Posterior cingulate gyrus (tissue), 11 donors: ENCODE results near the gene SPAM1.
"Not testable (repeated sequence)": the region's sequence is repeated elsewhere in the genome, so short reads cannot be mapped to it uniquely, and the experiment has no call there.

Experiments
- DNase-seq, 10 donors: peaks; one replicate each; pipeline versions ENCODE4 v3.0.0 to v3.0.0-alpha.2; 2020 to 2021; ENCODE audit warnings: mixed read lengths in 3 of 10
- intact Hi-C: fragments of 100-400 bp; cut with DNase I; formaldehyde crosslinking; loops from one replicate; pipeline ENCODE4 v1.15.1; 2023

The SPAM1 gene

DNA sequence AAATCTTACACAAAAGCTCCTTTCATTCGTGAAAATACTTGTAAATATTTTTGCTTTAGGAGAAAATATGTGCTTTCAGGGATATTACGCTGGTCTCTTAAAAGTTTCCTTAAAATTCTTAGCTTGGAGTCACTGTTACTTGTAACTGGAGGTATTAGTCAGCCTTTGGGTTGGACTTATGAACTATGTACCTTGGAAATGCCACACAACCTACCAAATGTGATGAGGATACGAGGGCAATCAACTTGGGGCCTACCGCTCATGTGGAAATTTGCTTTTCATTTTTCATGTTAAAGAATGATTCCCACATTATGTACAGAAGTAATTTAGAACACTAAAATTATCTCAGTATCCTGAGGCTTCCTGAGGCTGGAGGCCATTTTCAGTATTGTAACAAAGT, 23.1 kb downstream of the SPAM1 start:
- DNase-seq: no peak
- intact Hi-C loops: no loop called here

DNA sequence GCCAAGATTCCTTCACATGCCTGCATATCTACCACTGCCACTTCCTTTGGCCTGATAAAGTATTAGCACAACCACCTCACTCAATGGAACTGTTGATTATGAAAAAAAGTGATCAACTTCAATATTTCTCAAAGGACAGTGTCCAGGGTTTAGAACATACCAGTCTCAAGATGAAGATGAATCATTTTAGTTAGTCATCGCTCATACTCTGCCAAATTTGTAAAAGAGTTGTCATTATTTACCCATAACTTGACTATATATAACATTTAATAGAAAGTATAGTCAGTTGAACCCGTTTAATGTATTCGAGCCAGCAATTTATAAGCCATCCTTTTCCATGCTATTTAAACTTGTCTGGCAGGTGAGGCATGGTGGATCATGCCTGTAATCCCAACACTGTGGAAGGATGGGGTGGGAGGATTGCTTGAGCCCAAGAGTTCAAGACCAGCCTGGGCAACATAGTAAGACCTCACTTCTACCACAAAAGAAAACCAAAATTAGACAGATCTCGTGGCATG, 33.2 kb downstream of the SPAM1 start:
- intact Hi-C loops: no loop called here

DNA sequence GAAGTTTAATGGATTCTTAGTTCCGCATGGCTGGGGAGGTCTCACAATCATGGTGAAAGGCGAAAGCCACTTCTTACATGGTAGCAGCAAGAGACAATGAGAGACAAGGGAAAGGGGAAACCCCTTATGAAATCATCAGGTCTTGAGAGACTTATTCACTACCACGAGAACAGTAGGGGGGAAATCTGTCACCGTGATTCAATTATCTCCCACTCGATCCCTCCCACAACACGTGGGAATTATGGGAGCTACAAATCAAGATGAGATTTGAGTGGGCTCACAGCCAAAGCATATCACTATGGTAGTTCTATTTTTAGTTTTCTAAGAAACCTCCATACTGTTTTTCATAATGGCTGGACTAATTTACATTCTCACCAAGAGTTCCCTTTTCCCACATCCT, 36.7 kb downstream of the SPAM1 start:
- DNase-seq: no peak
- intact Hi-C loops: no loop called here

More for the DNA sequence above, 33.2 kb downstream of the SPAM1 start:
- no peak for DNase-seq

DNA sequence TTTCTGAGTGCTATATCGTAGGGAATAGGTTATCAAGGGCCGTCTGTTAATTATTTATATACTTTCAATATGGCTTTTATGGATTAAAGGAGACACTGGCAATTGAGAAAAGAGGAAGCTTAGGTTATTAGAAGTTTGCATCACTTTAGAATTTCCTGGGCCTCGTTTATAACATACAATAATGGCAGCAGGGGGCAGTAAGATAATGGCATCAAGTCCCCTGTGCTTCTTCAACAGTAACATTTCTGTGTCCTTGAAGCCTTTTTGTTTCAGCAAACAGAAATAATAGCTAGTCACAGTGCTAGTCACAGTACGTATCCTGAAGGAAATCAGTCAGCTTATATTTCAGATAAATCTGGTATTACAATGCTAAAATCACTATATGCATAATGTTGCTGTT, 41.9 kb downstream of the SPAM1 start:
- DNase-seq: peak in 1 of 10 donors; percentile 47
- intact Hi-C loops: loop anchor here (1.0 to 2.0 kb wide), 2 partner anchors 139 to 186 kb away; no protein-coding TSS in a partner anchor

DNA sequence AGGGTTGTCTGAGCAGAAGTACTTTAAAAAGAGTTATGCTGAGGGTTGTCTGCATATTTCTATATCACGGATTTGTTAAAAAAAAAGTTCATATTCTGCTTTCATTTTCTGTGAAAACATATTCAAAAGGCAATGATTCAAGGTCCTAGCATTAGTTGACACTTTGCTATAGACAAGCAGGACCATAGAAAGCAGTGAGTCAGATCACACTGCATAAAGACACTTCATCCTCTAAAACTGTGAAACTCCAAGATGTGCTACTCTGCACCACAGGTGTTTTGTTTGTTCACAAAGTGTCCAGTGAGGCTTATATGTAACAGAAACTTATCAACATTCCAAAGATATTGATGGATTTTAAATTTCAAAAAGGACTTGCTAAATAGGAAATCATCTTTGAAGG, 47.0 kb downstream of the SPAM1 start:
- intact Hi-C loops: no loop called here
- no peak for DNase-seq

- DNase-seq: no peak
- intact Hi-C loops: no loop called here
These were observed 47.8 kb downstream of the SPAM1 start for GRCh38 chr7:123972831-123973230.

- intact Hi-C loops: no loop called here
- DNase-seq: peak in 1 of 10 donors; percentile 27
These were observed 49.4 kb downstream of the SPAM1 start for GRCh38 chr7:123974326-123974908.

DNA sequence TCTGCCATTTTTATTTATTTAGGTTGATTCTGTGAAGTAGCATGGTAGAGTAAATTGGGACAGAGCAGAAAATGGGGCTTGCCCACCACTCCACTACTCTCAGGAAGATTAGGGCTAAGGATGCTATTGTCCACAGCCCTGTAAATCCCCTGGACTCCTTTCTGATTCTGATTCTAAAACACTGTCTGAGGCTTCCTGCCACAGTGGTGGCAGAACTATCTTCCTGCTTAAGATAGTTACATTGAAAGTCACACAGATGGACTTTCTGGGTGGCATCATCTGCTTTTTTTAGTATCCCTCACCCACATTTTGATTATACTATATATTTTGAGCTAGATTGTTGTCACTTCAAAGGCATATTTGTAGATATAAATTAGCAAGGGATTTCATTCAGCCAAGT, 50.0 kb downstream of the SPAM1 start:
- no peak for DNase-seq
- intact Hi-C loops: no loop called here

GRCh38 chr7:123977081-123977480, 52.0 kb downstream of the SPAM1 start:
- no peak for DNase-seq
- intact Hi-C loops: no loop called here

GRCh38 chr7:123979876-123980275, 54.8 kb downstream of the SPAM1 start:
- intact Hi-C loops: no loop called here
- DNase-seq: no peak

- no peak for DNase-seq
- intact Hi-C loops: no loop called here
These were observed 62.4 kb downstream of the SPAM1 start for GRCh38 chr7:123987445-123987844.

DNA sequence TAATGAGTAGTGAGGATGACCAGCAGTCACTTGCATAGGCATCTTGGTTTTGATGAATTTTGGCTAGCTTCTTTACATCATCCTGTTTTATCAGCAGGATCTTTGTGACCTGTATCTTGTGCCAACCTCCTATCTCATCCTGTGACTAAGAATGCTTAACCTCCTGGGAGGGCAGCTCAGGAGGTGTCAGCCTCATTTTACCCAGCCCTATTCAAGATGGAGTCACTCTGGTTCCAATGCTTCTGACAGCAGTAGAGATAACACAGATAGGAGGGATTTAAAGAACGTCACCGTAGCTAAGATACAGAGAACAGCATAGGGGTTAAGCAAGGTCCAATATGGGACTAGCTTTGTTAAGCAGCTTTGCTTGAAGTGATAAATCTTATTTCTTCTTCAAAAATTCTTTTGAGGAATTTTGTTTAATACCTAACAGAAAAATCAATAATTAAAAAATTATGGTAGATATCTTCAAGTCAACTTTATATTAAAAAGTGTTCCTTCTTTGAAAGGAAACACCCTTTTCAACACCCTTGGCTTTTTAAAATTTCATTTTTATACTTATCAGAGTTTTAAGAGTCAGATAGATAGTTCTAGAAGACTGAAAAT, 68.0 kb downstream of the SPAM1 start:
- intact Hi-C loops: no loop called here
- DNase-seq: no peak

DNA sequence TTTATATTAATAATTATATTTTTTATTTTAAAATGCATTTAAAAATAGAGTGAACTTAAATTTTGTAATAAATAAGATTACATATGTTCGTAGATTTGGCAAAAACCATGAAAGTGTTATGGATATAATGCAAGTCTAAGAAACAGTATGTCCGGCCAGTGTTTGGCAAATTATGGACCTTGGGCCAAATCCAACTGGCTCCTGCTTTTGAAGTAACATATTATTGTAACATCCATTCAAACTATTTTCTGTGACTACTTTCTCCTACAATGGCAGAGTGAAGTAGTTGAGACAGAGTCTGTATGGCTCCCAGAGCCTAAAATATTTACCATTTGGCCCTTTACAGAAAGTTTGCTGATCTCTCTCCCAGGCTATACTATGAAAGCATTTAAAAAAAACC, 69.0 kb downstream of the SPAM1 start:
- intact Hi-C loops: no loop called here
- DNase-seq: no peak

- intact Hi-C loops: no loop called here
- DNase-seq: peak in 1 of 10 donors; percentile 26
These were observed 69.4 kb downstream of the SPAM1 start for GRCh38 chr7:123994449-123994848.

DNA sequence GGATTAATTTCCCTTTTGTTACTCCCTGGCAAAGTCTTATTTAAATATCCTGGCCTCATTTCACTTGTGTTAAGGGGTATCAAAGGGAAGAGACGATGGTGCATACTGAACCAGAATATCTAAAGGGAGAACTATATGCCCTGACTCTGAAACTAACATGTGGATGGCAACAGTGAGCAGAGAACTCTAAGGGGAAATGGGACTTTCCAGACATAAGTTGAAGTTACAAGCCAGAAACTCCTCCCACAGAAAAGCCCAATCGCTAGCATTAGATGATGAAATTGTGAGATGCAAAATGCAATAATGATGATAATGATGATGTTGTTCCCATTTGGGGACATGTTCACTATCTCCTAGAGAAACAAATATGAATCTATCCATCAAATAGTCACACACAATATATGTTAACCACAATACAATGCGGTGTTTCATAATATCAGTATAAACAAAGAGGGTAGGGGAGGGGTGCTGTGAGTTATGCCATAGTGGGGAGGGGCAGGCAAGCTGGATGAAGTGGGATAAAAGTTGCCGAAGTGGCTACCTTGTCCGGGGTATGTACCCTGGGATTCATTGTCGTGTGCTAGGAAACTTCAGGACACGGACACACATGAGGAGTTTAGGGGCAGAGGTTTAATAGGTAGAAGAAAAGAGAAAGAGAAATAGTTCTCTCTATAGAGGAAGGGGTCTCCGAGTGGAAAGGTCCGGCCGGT, 70.7 kb downstream of the SPAM1 start:
- no peak for DNase-seq
- intact Hi-C loops: no loop called here

DNA sequence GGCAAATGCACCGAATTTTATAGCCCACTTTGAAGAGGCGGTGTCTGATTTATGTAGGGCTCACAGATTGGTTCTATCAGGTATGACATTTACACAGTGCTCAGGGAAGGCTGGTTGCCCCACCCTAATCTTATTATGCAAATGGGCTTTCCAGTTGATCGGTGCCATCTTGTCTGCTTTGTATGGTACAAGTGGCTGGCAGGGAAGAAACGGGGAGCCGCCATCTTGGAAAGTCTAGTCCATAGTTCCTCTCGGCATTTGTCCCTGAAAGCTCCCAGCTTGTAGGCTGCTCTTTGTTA, 71.2 kb downstream of the SPAM1 start:
- no peak for DNase-seq
- intact Hi-C loops: no loop called here

GRCh38 chr7:123998921-123999320, 73.9 kb downstream of the SPAM1 start:
- no peak for DNase-seq
- intact Hi-C loops: no loop called here

- no peak for DNase-seq
- intact Hi-C loops: no loop called here
These were observed 74.7 kb downstream of the SPAM1 start for GRCh38 chr7:123999703-124000102.

GRCh38 chr7:124008296-124008695, 83.3 kb downstream of the SPAM1 start:
- DNase-seq, intact Hi-C loops: not testable (repeated sequence)

DNA sequence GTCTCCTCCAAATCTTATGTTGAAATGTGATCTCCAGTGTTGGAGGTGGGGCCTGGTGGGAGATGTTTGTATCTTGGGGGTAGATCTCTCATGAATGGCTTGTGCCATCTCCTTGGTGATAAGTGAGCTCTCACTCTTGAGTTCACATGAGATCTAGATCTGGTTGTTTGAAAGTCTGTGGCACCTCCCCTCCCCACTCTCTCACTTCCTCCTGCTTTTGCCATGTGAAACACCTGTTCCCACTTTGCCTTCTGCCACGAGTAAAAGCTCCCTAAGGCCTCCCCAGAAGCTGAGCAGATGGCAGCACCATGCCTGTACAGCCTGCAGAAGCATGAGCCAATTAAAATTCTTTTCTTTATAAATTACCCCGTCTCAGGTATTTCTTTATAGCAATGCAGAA, 84.3 kb downstream of the SPAM1 start:
- intact Hi-C loops: no loop called here
- DNase-seq: no peak
